Endothelial cell of umbilical vein (primary cell): Measurements from ENCODE around the gene TMEM131. TPM values are rescaled to one million over a fixed set of nuclear protein-coding genes. Genes with fewer than 3 reads are reported as not detected.

Experiments
- BruUV-seq: library from RNA; stranded (reverse); fragments of 400-500 nt; replicated peaks from 2 replicates; lab custom pipeline; 2021; lab: Mats Ljungman, UMichigan
- CTCF ChIA-PET: fragments of 300-600, 350-600 bp; sonication (Branson Sonifier 250); formaldehyde crosslinking; loops from one replicate; lab custom pipeline; 2021; ENCODE audit warnings: antibody characterized with exemption, inconsistent platforms; lab: Charles Lee
- POLR2A ChIA-PET: fragments of 300-600, 350-600 bp; sonication (Branson Sonifier 250); formaldehyde crosslinking; loops from one replicate; lab custom pipeline; 2021; ENCODE audit warnings: antibody characterized with exemption, inconsistent platforms; lab: Charles Lee
- DNase-seq: peaks from one replicate; pipeline ENCODE4 v3.0.0-alpha.2; 2011; ENCODE audit warnings: low read depth, low spot score
- FAIRE-seq: peaks from 2 replicates; lab custom pipeline; 2011; peaks lifted over from hg19 to GRCh38; lab: Jason Lieb, UNC
- H2AFZ ChIP-seq: 2 replicates; pipeline ENCODE4 v1.6.0; 2012; ENCODE audit warnings: low read depth, low read length, control low read depth, inconsistent platforms
- H3K27ac ChIP-seq: 2 replicates; pipeline ENCODE4 v1.5.1; 2011; ENCODE audit warnings: low read depth, mild to moderate bottlenecking, control low read depth, low read length, moderate library complexity; ENCODE audit not compliant: insufficient read depth
- H3K27me3 ChIP-seq, 2 experiments: 2 replicates each; pipeline versions ENCODE4 v1.6.0 to v1.6.1; 2011; ENCODE audit warnings: low read length in 2 of 2, mixed read lengths in 1 of 2; ENCODE audit not compliant: control insufficient read depth in 2 of 2, insufficient read depth in 2 of 2
- H3K36me3 ChIP-seq, 2 experiments: 2 replicates in 1 of 2; 3 replicates in 1 of 2; pipeline ENCODE4 v1.5.1; 2011; ENCODE audit warnings: low read length in 2 of 2, mild to moderate bottlenecking in 1 of 2, moderate library complexity in 1 of 2; ENCODE audit not compliant: control insufficient read depth in 2 of 2, insufficient read depth in 2 of 2; ENCODE audit errors: extremely low read depth in 1 of 2
- H3K4me1 ChIP-seq: 3 replicates; pipeline ENCODE4 v1.5.1; 2011; ENCODE audit warnings: mild to moderate bottlenecking, low read length; ENCODE audit not compliant: control insufficient read depth, insufficient read depth; ENCODE audit errors: extremely low read depth
- H3K4me2 ChIP-seq: 2 replicates; pipeline ENCODE4 v1.6.1; 2011; ENCODE audit warnings: low read length, control low read depth, mixed read lengths; ENCODE audit not compliant: insufficient read depth
- H3K4me3 ChIP-seq, 3 experiments: fragments of 200-600 bp in 1 of 3; sonication (generic), shearing (Covaris generic) in 1 of 3; replicated peaks in 1 of 3; 2 replicates each; pipeline ENCODE4 v1.5.1; 2011 to 2016; ENCODE audit warnings: control low read depth in 3 of 3, low read length in 3 of 3, mild to moderate bottlenecking in 2 of 3, inconsistent platforms in 1 of 3, low read depth in 1 of 3, moderate library complexity in 1 of 3; ENCODE audit not compliant: insufficient read depth in 1 of 3
- H3K79me2 ChIP-seq: 2 replicates; pipeline ENCODE4 v1.6.0; 2012; ENCODE audit warnings: low read length, inconsistent platforms; ENCODE audit not compliant: control insufficient read depth, insufficient read depth
- H3K9ac ChIP-seq: replicated peaks from 2 replicates; pipeline ENCODE3; 2011; ENCODE audit warnings: low read length, control low read depth; ENCODE audit not compliant: insufficient read depth; ENCODE audit errors: extremely low read depth
- H3K9me1 ChIP-seq: replicated peaks from 3 replicates; pipeline ENCODE4 v1.6.0; 2011; ENCODE audit warnings: mild to moderate bottlenecking, low read length; ENCODE audit not compliant: control insufficient read depth, insufficient read depth; ENCODE audit errors: extremely low read depth
- H3K9me3 ChIP-seq: replicated peaks from 2 replicates; pipeline ENCODE4 v1.5.1; 2012; ENCODE audit warnings: low read length, inconsistent platforms; ENCODE audit not compliant: control insufficient read depth, insufficient read depth
- H4K20me1 ChIP-seq: replicated peaks from 2 replicates; pipeline ENCODE3; 2011; ENCODE audit warnings: mild to moderate bottlenecking, low read length; ENCODE audit not compliant: control insufficient read depth, insufficient read depth; ENCODE audit errors: extremely low read depth
- CTCF ChIP-seq, 2 donors: IDR thresholded peaks; 1 replicate in 1 of 2; 2 replicates in 1 of 2; pipeline ENCODE4 v1.5.1; 2011; ENCODE audit warnings: low read length in 2 of 2, mild to moderate bottlenecking in 2 of 2, moderate library complexity in 2 of 2, control low read depth in 1 of 2, inconsistent platforms in 1 of 2, low read depth in 1 of 2; ENCODE audit not compliant: insufficient read depth in 1 of 2; ENCODE audit errors: extremely low read depth in 1 of 2
- EZH2 ChIP-seq: IDR thresholded peaks from 2 replicates; pipeline ENCODE4 v1.6.1; 2012; ENCODE audit warnings: borderline replicate concordance, low read depth, mild to moderate bottlenecking, moderate library complexity, low read length, inconsistent platforms; ENCODE audit not compliant: severe bottlenecking
- FOS ChIP-seq: IDR thresholded peaks from 2 replicates; pipeline ENCODE4 v1.6.1; 2011; ENCODE audit warnings: mild to moderate bottlenecking, low read length, moderate library complexity, borderline replicate concordance; ENCODE audit not compliant: insufficient read depth
- GATA2 ChIP-seq: IDR thresholded peaks from 2 replicates; pipeline ENCODE4 v1.7.0; 2011; ENCODE audit warnings: low read depth, mild to moderate bottlenecking, moderate library complexity, mixed read lengths, low read length; ENCODE audit not compliant: insufficient read length, insufficient read depth
- JUN ChIP-seq: IDR thresholded peaks from 2 replicates; pipeline ENCODE4 v1.6.1; 2011; ENCODE audit warnings: borderline replicate concordance, low read depth; ENCODE audit not compliant: insufficient read length, insufficient read depth
- MAX ChIP-seq: IDR thresholded peaks from 2 replicates; pipeline ENCODE4 v1.6.1; 2011; ENCODE audit not compliant: insufficient read depth, insufficient read length
- MYC ChIP-seq: IDR thresholded peaks from one replicate; pipeline ENCODE4 v1.6.1; 2011; ENCODE audit warnings: mild to moderate bottlenecking, low read depth, low read length
- POLR2A ChIP-seq: IDR thresholded peaks from 2 replicates; pipeline ENCODE4 v1.6.1; 2012; ENCODE audit warnings: low read depth, mild to moderate bottlenecking, control low read depth, low read length
- POLR2AphosphoS5 ChIP-seq: IDR thresholded peaks from 2 replicates; pipeline ENCODE4 v1.6.1; 2012; ENCODE audit warnings: low read depth, mild to moderate bottlenecking, control low read depth, low read length, moderate library complexity; ENCODE audit not compliant: insufficient read depth
- dilution Hi-C: fragments of 300-500 bp; cut with MboI; formaldehyde crosslinking; loops from one replicate; pipeline ENCODE4 v1.15.0; 2019; ENCODE audit warnings: low sequenced_read_pairs; ENCODE audit not compliant: extremely low pct_ligation_motif_present
- intact Hi-C: fragments of 100-400 bp; cut with micrococcal nuclease; formaldehyde crosslinking; loops from one replicate; pipeline ENCODE4 v1.10.0; 2022
- polyA plus RNA-seq, 4 experiments: library from polyadenylated mRNA; depleted of rRNA in 3 of 4; stranded (reverse) in 3 of 4; unstranded in 1 of 4; fragments of >200 nt; gene quantifications; 2 replicates each; pipeline versions ENCODE4 v1.2.1 to v1.2.3, GENCODE V29; 2011 to 2012; ENCODE audit warnings: missing spikeins in 1 of 4
- total RNA-seq: library from RNA; stranded (reverse); gene quantifications from 2 replicates; pipeline ENCODE4 v1.2.3, GENCODE V29; 2021

Gene TMEM131
- total and polyA plus RNA-seq, 2 donors (not counting 3 experiments of a cell fraction or from before 2014, with no cell fraction given) = 12.2 to 28.6 TPM

- FAIRE-seq = no peak
- no peaks in the 10 kb centered on the region for H4K20me1 ChIP-seq
- BruUV-seq = no TSS peak
- H3K4me1 ChIP-seq = no peaks in the 10 kb centered on the region
- H3K4me2 ChIP-seq = no peak overlapping the region
- H3K36me3 ChIP-seq = no peaks in the 10 kb centered on the region
- H3K79me2 ChIP-seq = no peaks in the 10 kb centered on the region
- H3K9ac ChIP-seq = no peak overlapping the region
- ChIA-PET POLR2A (interaction anchor here (0.6 kb wide), 1 partner anchor 49 kb away, joined by 4 read pairs; no protein-coding TSS in a partner anchor), CTCF (interaction anchor here (4.6 to 9.1 kb wide), 3 partner anchors 12 to 674 kb away, joined by 56 to 68 read pairs (median 61); no protein-coding TSS in a partner anchor)
- no peak overlapping the region for H3K4me3 ChIP-seq
- TF ChIP-seq POLR2AphosphoS5 (no peak), JUN (no peak), GATA2 (no peak), MAX (no peak), MYC (no peak), EZH2 (no peak), FOS (no peak), POLR2A (no peak), CTCF (IDR thresholded peaks at IDR 0.05; ENCODE audit: extremely low read depth in 1 of 2, insufficient read depth in 1 of 2, low read depth in 1 of 2, low read length in 2 of 2) (no peak)
- intact Hi-C loops (no loop called here), dilution Hi-C loops (no loop called here)
- no peaks in the 10 kb centered on the region for H3K9me1 ChIP-seq
- H2AFZ ChIP-seq = no peak overlapping the region
- no peak overlapping the region for H3K27ac ChIP-seq
- peaks cover 0 to 2% of the 10 kb centered on the region in 2 experiments for H3K27me3 ChIP-seq
- DNase-seq = no peak
- no peaks in the 10 kb centered on the region for H3K9me3 ChIP-seq
These were observed 284.4 kb downstream of the TMEM131 start for GRCh38 chr2:97711394-97711711.
